ENCODE data around the gene STH. TPM values are rescaled to one million over a fixed set of nuclear protein-coding genes. Genes with fewer than 3 reads are reported as not detected.

The STH gene, protein sequence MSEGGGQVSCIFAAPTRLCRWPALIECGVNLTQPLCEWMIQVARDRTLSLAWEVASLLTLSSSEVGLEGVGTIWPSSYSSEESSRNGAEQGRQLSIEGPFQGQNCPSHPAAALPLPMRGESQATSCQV
- not detected in 2 replicates for total RNA-seq

DNA sequence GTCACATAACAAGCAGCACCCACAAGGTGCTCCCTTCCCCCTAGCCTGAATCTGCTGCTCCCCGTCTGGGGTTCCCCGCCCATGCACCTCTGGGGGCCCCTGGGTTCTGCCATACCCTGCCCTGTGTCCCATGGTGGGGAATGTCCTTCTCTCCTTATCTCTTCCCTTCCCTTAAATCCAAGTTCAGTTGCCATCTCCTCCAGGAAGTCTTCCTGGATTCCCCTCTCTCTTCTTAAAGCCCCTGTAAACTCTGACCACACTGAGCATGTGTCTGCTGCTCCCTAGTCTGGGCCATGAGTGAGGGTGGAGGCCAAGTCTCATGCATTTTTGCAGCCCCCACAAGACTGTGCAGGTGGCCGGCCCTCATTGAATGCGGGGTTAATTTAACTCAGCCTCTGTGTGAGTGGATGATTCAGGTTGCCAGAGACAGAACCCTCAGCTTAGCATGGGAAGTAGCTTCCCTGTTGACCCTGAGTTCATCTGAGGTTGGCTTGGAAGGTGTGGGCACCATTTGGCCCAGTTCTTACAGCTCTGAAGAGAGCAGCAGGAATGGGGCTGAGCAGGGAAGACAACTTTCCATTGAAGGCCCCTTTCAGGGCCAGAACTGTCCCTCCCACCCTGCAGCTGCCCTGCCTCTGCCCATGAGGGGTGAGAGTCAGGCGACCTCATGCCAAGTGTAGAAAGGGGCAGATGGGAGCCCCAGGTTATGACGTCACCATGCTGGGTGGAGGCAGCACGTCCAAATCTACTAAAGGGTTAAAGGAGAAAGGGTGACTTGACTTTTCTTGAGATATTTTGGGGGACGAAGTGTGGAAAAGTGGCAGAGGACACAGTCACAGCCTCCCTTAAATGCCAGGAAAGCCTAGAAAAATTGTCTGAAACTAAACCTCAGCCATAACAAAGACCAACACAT lies at the start of gene STH:
STH (plus strand) TSS at position 264 of the 913 bp plus-strand sequence; CDS start at position 294, 30 bp downstream.

Other genes starting within 250 kb of the STH start
- not detected in 2 replicates for gene CRHR1, start 214.9 kb upstream of the STH start, total RNA-seq
- not detected in 2 replicates for gene SPPL2C, start 154.4 kb upstream of the STH start, total RNA-seq
- gene MAPT, start 104.7 kb upstream of the STH start, total RNA-seq, result not detected in 2 replicates
- gene KANSL1, start 194.2 kb downstream of the STH start, total RNA-seq, result 16.3 and 22.4 TPM in 2 replicates